ENCODE data around the gene TACC3. TPM values are rescaled to one million over a fixed set of nuclear protein-coding genes. Genes with fewer than 3 reads are reported as not detected.

The TACC3 gene
- total RNA-seq, 1 experiment from 2014 or later: 207 TPM

GRCh38 chr4:1783970-1784369 lies 62.6 kb downstream of the TACC3 start:
- no peaks in the 10 kb centered on the region for H3K9me3 Mint-ChIP-seq
- no peaks in the 10 kb centered on the region for H3K27me3 Mint-ChIP-seq (ENCODE audit: low read depth)
- TF ChIP-seq ATF6 (CRISPR knock-in tag; IDR thresholded peaks at IDR 0.05) (no peak), NR1H2 (CRISPR knock-in tag; IDR thresholded peaks at IDR 0.05) (no peak), SOX15 (CRISPR knock-in tag; IDR thresholded peaks at IDR 0.05) (no peak), AR (CRISPR knock-in tag; IDR thresholded peaks at IDR 0.05) (no peak)
- ATAC-seq (no peak), DNase-seq (ENCODE audit: low spot score) (no peak)
- CTCF ChIA-PET: interaction anchor here (0.9 to 4.4 kb wide), 7 partner anchors 8 to 39 kb away, joined by 3 to 21 read pairs (median 7); no protein-coding TSS in a partner anchor
- H3K4me1 Mint-ChIP-seq: peaks cover 5% of the 10 kb centered on the region; the same call in 1 of the 2 replicates
- no peak overlapping the region for H3K27ac Mint-ChIP-seq
- H3K36me3 Mint-ChIP-seq: no peaks in the 10 kb centered on the region
- H3K4me3 Mint-ChIP-seq: no peak overlapping the region
- POLR2A ChIA-PET: no interaction called here

- TF ChIP-seq SMAD4 (CRISPR knock-in tag; IDR thresholded peaks at IDR 0.05) (no peak), ESRRA (CRISPR knock-in tag; IDR thresholded peaks at IDR 0.05; ENCODE audit: borderline replicate concordance) (no peak), GRHL2 (CRISPR knock-in tag; IDR thresholded peaks at IDR 0.05; ENCODE audit: insufficient replicate concordance, severe bottlenecking) (no peak), SOX15 (CRISPR knock-in tag; IDR thresholded peaks at IDR 0.05) (no peak), NR2C2 (CRISPR knock-in tag; IDR thresholded peaks at IDR 0.05) (no peak), ZNF219 (CRISPR knock-in tag; IDR thresholded peaks at IDR 0.05; ENCODE audit: borderline replicate concordance) (no peak)
- Mint-ChIP-seq H3K36me3 (no peaks in the 10 kb centered on the region), H3K27ac (no peak overlapping the region), H3K9me3 (no peaks in the 10 kb centered on the region), H3K27me3 (ENCODE audit: low read depth) (no peaks in the 10 kb centered on the region), H3K4me1 (peaks cover 3% of the 10 kb centered on the region; the same call in 1 of the 2 replicates), H3K4me3 (no peak overlapping the region)
- no peak for DNase-seq (ENCODE audit: low spot score)
- ChIA-PET POLR2A (no interaction called here), CTCF (interaction anchor here (0.9 to 4.4 kb wide), 7 partner anchors 8 to 39 kb away, joined by 3 to 21 read pairs (median 7); no protein-coding TSS in a partner anchor)
- ATAC-seq: no peak
Measured at GRCh38 chr4:1784395-1784788, 63.1 kb downstream of the TACC3 start.

- peaks cover 3% of the 10 kb centered on the region; the same call in 1 of the 2 replicates for H3K4me1 Mint-ChIP-seq
- ATAC-seq (no peak), DNase-seq (ENCODE audit: low spot score) (no peak)
- ChIA-PET CTCF (interaction anchor here (0.9 to 4.4 kb wide), 9 partner anchors 7 to 156 kb away, joined by 3 to 21 read pairs (median 5); no protein-coding TSS in a partner anchor), POLR2A (no interaction called here)
- no peak overlapping the region for H3K4me3 Mint-ChIP-seq
- H3K36me3 Mint-ChIP-seq: no peaks in the 10 kb centered on the region
- H3K9me3 Mint-ChIP-seq: no peaks in the 10 kb centered on the region
- H3K27ac Mint-ChIP-seq: no peak overlapping the region
- H3K27me3 Mint-ChIP-seq (ENCODE audit: low read depth): peaks cover under 1% of the 10 kb centered on the region; the same call in 1 of the 2 replicates
- TF ChIP-seq MYBL2 (CRISPR knock-in tag; IDR thresholded peaks at IDR 0.05) (no peak), NR2C2 (CRISPR knock-in tag; IDR thresholded peaks at IDR 0.05) (no peak), CTCF (IDR thresholded peaks at IDR 0.05) (no peak), GABPB1 (CRISPR knock-in tag; IDR thresholded peaks at IDR 0.05) (no peak; the same call in 1 of the 2 replicates), ZSCAN18 (CRISPR knock-in tag; IDR thresholded peaks at IDR 0.05) (no peak), KAT7 (CRISPR knock-in tag; IDR thresholded peaks at IDR 0.05; ENCODE audit: borderline replicate concordance) (no peak), ARID4B (CRISPR knock-in tag; IDR thresholded peaks at IDR 0.05; ENCODE audit: borderline replicate concordance) (no peak)
Measured at GRCh38 chr4:1784789-1785591, 63.7 kb downstream of the TACC3 start.

Data from WTC11 (cell line).